Endothelial cell (in vitro differentiated cells): Measurements from ENCODE around the gene RBMS3. TPM values are rescaled to one million over a fixed set of nuclear protein-coding genes. Genes with fewer than 3 reads are reported as not detected.

ENCODE experiments used
- DNase-seq: peaks from one replicate; pipeline ENCODE4 v3.0.0; 2021; ENCODE audit warnings: low spot score
- H3K27ac Mint-ChIP-seq: one replicate; pipeline ENCODE4 v1.8.0; 2021; ENCODE audit warnings: mixed read lengths, inconsistent platforms; ENCODE audit not compliant: unreplicated experiment
- H3K27me3 Mint-ChIP-seq: one replicate; pipeline ENCODE4 v1.8.0; 2021; ENCODE audit warnings: mild to moderate bottlenecking, moderate library complexity, mixed read lengths, inconsistent platforms; ENCODE audit not compliant: unreplicated experiment
- H3K36me3 Mint-ChIP-seq: one replicate; pipeline ENCODE4 v1.8.0; 2021; ENCODE audit warnings: mild to moderate bottlenecking, low read depth, mixed read lengths, inconsistent platforms; ENCODE audit not compliant: unreplicated experiment
- H3K4me1 Mint-ChIP-seq: one replicate; pipeline ENCODE4 v1.8.0; 2021; ENCODE audit warnings: mild to moderate bottlenecking, mixed read lengths, inconsistent platforms; ENCODE audit not compliant: unreplicated experiment
- H3K4me3 Mint-ChIP-seq: one replicate; pipeline ENCODE4 v1.8.0; 2021; ENCODE audit warnings: mild to moderate bottlenecking, mixed read lengths, inconsistent platforms; ENCODE audit not compliant: unreplicated experiment
- H3K9me3 Mint-ChIP-seq: one replicate; pipeline ENCODE4 v1.8.0; 2021; ENCODE audit warnings: mixed read lengths, inconsistent platforms; ENCODE audit not compliant: unreplicated experiment
- total RNA-seq: library from RNA; stranded (reverse); fragmentation: NEBNext Ultra II Directional; extraction: Animal tissue kit (Norgen Biotek cat#: 25700); gene quantifications from one replicate; pipeline ENCODE4 v1.2.1, GENCODE V29; 2021; ENCODE audit not compliant: unreplicated experiment
- TF ChIP-seq, protein P1 (sequence below): fragments of 200-600 bp; sonication (generic); IDR thresholded peaks from one replicate; pipeline ENCODE4 v1.5.0; 2021; ENCODE audit warnings: antibody characterized with exemption; ENCODE audit not compliant: unreplicated experiment

Gene RBMS3
- total RNA-seq, 1 donor from 2014 or later = 30.9 TPM

DNA sequence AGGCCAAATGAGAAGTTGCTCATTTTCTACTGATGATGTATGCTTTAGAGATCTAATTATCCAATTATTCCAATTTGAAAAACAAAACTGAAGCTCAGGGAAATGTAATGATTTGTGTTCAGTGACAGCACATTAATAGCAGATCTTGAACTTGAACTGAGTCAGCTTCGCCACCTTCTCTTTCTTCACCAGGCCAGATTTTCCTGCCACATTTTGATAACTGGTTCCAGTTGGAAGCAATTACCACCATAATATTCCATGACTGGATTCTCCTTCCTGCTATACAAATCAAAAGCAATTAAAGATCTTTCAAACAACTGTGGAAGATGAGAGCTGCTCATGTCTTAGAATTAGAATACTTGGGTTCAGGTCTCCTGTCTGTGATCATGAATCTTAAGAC is 334.1 kb downstream of the RBMS3 start:
- no peaks in the 10 kb centered on the region for H3K36me3 Mint-ChIP-seq
- peaks cover 5% of the 10 kb centered on the region for H3K27me3 Mint-ChIP-seq
- H3K4me3 Mint-ChIP-seq = no peak overlapping the region
- TF ChIP-seq, protein P1, sequence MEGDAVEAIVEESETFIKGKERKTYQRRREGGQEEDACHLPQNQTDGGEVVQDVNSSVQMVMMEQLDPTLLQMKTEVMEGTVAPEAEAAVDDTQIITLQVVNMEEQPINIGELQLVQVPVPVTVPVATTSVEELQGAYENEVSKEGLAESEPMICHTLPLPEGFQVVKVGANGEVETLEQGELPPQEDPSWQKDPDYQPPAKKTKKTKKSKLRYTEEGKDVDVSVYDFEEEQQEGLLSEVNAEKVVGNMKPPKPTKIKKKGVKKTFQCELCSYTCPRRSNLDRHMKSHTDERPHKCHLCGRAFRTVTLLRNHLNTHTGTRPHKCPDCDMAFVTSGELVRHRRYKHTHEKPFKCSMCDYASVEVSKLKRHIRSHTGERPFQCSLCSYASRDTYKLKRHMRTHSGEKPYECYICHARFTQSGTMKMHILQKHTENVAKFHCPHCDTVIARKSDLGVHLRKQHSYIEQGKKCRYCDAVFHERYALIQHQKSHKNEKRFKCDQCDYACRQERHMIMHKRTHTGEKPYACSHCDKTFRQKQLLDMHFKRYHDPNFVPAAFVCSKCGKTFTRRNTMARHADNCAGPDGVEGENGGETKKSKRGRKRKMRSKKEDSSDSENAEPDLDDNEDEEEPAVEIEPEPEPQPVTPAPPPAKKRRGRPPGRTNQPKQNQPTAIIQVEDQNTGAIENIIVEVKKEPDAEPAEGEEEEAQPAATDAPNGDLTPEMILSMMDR = no peak
- H3K9me3 Mint-ChIP-seq = no peaks in the 10 kb centered on the region
- H3K4me1 Mint-ChIP-seq = peaks cover 4% of the 10 kb centered on the region
- no peak overlapping the region for H3K27ac Mint-ChIP-seq
- DNase-seq = no peak

DNA sequence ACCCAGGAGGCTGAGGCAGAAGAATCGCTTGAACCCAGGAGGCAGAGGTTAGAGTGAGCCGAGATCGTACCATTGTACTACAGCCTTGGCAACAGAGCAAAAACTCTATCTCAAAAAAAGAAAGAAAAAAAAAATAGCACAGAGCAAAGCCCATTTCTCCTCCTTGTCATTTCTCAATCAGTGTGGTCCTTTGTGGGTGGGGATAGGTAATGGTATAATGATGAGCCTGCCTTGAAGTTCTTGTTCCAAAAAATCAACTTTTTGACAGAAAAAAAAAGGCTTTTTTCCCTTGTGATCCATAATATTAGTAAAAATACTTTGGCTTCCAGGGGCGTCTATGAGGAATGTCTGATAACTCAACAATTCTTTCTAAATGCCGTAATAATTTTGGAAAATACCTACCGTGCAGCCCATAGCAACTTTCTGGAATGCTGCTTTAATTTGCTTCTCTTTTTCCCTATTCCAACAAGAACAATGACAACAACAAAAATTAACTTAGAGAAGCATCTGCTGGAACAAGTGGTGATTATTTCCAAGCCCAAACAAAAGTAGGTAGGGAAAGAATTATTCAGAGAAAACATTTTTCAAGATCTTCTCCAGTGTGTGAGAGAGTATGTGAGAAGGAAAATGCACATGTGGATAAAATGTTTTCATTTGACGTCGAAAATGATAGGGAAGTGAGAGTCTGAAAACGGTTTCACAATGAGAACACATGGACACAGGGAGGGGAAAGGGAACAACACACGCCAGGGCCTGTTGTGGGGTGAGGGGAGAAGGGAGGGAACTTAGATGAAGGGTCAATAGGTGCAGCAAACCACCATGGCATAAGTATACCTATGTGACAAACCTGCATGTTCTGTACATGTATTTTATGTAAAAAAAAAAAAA is 337.8 kb downstream of the RBMS3 start:
- H3K27ac Mint-ChIP-seq = no peak overlapping the region
- no peak for DNase-seq
- TF ChIP-seq, protein P1 = no peak
- H3K4me3 Mint-ChIP-seq = no peak overlapping the region
- H3K27me3 Mint-ChIP-seq = peaks cover 5% of the 10 kb centered on the region
- no peaks in the 10 kb centered on the region for H3K36me3 Mint-ChIP-seq
- peaks cover 4% of the 10 kb centered on the region for H3K4me1 Mint-ChIP-seq
- H3K9me3 Mint-ChIP-seq = no peaks in the 10 kb centered on the region

DNA sequence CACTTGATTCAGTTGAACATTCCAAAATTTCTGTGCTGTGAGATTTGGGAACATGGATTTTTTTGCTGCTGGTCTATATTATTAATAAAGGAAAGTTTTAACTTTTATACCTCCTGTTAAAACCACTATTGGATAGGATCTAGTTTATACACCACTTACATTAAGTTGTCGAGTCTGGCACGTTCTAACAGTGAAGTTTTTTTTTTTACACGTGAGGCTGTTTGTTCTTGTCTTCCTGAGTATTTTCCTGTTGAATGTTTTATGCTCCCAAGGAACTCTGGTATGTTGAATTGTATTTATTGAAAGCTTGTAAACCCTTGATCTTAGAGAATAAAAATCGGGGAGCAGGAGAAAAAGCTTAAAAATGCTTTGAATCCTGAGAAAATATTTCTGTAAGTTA is 338.8 kb downstream of the RBMS3 start:
- no peak for DNase-seq
- no peak overlapping the region for H3K27ac Mint-ChIP-seq
- H3K9me3 Mint-ChIP-seq = no peaks in the 10 kb centered on the region
- H3K36me3 Mint-ChIP-seq = no peaks in the 10 kb centered on the region
- peaks cover 3% of the 10 kb centered on the region for H3K27me3 Mint-ChIP-seq
- TF ChIP-seq, protein P1 = no peak
- H3K4me1 Mint-ChIP-seq = peaks cover 4% of the 10 kb centered on the region
- no peak overlapping the region for H3K4me3 Mint-ChIP-seq

DNA sequence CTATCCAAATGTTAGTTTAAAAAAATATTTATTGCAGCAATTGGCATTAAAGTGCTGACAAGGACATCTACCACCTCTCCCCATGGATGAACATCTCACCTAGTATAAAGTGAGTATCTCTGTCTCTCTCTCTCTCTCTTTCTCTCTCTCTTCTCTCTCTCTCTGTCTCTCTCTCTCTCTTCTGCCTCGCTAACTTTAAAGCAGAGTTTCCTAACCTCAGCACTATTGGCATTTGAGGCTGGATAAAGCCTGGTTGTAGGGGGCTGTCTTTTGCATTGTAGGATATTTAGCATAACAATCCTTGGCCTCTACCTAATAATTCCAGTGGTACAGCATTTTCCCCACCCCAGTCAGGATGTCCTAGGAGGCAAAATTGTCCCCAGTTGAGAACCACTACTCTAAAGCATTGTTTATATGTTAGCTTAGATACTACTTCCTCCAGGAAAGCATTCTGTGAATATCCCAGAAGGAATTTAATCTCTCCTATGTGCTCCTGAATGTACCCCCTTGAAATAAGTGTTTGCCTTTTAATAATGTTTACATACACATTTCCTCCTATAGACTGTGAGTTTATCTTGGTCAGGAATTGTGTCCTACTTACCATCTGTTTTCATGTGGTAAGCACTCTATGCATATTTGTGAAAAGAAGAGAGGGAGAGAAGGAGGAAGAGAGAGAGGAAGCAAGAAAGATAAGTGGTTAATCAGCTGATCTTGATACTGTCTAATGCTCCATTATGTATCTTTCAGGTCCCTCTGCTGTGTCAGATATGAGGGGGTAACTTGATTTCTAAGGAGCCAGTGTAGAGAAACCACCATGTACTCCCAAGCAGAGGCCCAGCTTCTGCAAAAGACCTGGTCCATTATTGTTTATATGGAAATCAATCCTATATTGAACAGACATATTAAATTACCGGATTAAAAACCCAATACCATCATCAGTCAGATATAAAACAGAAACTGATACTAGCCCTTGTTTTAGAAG is 346.6 kb downstream of the RBMS3 start:
- Mint-ChIP-seq H3K36me3 (no peaks in the 10 kb centered on the region), H3K27ac (no peak overlapping the region), H3K9me3 (no peaks in the 10 kb centered on the region), H3K27me3 (no peaks in the 10 kb centered on the region), H3K4me1 (peaks cover 16% of the 10 kb centered on the region), H3K4me3 (no peak overlapping the region)
- TF ChIP-seq, protein P1 = no peak
- no peak for DNase-seq
